HCEC 1CT (cell line): ENCODE data around the gene KRT5.
"Not testable (repeated sequence)": the region's sequence is repeated elsewhere in the genome, so short reads cannot be mapped to it uniquely, and the experiment has no call there.

Source experiments
- DNase-seq: peaks from one replicate; pipeline ENCODE4 v3.0.0-alpha.2; 2017

The KRT5 gene

DNA sequence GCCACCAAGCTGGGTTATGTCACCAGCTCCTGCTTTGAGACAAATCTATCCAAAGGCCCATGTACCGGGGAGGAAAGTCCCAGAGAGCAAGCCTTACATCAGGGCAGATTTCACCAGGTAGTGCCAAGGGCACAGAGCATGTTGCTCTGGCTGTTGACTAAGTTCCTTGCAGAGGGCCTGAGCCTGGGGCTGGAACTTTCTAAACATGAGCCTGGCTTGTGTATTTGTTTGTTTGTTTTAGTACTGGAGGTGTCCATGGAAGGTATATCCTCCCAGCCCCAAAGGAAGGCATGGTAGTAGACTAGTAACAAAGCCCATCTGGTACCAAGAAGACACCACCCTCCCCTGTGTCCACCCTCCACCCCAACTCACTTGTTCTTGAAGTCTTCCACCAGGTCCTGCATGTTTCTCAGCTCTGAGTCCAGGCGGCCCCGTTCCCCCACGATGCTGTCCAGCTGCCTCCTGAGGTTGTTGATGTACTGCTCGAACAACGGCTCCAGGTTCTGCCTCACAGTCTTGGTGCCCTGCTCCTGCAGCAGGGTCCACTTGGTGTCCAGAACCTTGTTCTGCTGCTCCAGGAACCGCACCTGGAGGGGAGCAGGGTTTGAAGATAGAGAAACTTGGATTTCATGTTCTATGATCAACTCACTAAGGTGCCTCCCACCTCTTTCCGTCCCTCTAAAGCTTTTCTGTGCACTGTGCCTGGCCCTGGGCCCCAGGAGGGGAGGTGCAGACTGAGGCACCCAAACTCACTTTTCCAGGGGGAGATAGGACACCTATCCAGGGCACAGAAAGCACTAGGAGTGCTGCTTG is 1.4 kb downstream of the KRT5 start:
- DNase-seq = no peak

DNA sequence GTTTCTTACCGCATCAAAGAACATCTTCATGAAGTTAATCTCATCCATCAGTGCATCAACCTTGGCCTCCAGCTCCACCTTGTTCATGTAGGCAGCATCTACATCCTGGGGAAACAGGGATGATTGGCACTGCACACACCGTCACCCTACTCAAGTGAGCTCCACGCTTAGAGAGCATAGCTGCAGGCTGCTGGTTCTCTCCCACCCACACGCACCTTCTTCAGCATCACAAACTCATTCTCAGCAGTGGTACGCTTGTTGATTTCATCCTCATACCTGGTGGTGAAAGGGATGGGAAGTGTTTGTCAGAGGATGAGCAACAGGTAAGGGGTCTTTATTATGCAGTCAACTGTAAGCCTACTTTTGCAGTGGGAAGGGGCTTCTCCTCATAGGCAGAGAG is 2.3 kb downstream of the KRT5 start:
- no peak for DNase-seq

DNA sequence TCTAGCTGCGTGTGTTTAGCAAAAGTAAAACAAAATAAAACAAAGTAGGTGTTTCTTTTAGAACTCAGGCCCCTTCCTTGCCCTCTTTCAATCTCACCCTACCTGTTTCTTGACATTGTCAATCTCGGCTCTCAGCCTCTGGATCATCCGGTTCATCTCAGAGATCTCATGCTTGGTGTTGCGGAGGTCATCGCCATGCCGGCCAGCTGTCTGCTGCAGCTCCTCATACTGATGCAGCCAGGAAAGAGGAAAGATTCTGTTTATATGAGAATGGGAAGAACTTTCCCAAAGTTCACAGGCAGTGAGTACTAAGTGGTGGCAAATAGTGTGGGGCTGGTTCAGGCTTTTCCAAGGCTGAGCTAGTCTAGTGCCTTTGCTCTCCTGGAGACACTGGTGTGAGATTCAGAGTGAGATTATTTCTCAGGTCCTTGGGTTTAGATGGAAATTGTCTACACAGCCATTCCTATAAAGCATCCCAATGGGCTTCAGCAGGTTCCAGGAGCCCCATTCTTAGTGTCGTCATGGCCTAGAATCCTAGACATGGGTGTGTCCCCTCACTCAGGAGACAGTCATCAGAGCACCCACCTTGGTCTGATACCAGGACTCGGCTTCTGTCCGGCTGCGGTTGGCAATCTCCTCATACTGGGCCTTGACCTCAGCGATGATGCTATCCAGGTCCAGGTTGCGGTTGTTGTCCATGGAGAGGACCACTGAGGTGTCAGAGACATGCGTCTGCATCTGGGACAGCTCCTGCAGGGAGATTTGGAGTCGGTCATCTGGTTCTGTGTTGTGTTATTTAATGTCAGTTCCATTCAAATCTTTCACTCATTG is 3.0 kb downstream of the KRT5 start:
- DNase-seq = no peak

GRCh38 chr12:52515927-52516831 is 4.0 kb downstream of the KRT5 start:
- DNase-seq = no peak

DNA sequence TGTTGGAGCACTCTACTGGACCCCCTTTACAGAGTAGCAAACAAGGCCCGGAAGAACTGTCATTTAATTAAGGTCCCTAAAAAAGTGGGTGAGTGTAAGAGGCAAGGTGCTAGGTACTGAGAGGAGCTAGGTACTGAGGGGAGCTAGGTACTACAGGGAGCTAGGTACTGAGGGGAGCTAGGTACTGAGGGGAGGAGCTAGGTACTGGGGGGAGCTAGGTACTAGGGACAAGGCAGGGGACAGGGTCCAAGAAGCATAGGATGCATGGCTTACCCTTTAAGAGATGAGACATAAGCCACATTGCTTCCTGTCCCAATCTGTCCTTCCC is 4.9 kb downstream of the KRT5 start:
- DNase-seq = no peak

GRCh38 chr12:52514471-52515318 is 5.5 kb downstream of the KRT5 start:
- no peak for DNase-seq

DNA sequence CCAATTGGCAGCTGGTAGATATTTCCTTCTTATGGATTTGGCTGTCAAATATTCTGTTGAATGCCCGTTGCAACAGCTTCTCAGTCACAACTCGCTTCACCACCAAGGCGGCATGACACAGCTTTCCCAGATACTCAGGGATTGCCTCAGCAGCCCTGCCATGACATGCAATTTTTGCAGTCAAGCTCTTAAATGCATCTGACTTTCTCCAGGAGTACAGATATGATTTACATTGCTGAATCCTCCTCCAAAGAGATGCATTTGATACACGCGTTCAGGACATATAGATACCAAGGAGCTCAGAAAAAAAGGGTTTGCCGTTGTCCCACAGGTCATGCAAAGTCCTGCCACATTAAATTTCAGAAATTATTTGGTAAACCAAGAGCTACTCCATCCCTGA is 6.5 kb downstream of the KRT5 start:
- no peak for DNase-seq

DNA sequence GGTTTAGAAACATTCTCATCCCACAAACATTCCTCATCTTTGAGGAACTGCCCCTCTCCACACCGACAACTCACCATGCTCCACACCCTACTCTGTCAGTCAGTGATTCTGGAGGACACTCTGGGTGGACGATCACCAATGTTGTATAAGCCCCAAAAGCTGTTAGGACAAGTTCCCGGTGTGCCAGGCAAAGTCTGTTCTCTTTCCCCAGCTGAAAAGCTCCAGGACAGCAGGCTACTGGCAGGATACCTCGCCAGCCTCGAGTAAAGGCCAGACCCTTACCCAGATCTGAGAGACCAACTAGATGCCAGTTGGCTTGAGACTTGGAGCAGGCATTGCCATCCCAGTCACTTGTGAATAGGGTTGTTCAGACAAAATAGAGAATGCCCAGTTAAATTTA is 12.0 kb downstream of the KRT5 start:
- no peak for DNase-seq

GRCh38 chr12:52506858-52507715 is 13.1 kb downstream of the KRT5 start:
- DNase-seq = peak; percentile 35

- no peak for DNase-seq
These were observed 17.3 kb downstream of the KRT5 start for GRCh38 chr12:52502877-52503276.

DNA sequence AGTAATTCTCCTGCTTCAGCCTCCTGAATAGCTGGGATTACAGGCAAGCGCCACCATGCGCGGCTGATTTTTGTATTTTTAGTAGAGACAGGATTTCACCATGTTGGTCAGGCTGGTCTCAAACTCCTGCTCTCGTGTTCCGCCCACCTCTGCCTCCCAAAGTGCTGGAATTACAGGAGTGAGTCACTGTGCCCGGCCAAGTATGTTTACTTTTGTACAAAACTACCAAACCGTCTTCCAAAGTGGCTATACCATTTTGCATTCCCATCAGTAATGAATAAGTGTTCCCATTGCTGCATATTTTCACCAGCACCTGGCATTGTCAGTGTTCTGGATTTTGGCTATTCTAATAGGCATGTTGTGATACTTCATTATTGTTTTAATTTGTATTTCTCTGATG is 18.7 kb downstream of the KRT5 start:
- DNase-seq = no peak

DNA sequence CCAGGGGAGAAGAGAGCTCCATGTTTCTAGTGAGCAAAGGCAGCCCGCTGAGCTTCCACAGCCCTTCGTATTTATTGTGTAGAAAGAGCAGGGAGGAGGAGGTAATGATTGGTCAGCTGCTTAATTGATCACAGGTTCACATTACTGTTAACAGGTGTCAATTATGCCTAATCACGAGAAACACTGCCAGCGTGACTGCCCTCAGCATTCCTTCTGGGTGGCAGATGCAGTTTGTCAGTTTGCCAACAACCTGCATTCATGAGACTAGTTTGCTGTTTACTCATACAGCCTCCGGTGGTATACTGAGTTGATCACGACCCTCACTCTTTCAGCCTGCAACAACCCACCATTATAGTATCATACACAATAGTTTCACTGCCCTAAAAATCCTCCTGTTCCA is 19.6 kb downstream of the KRT5 start:
- DNase-seq = not testable (repeated sequence)

GRCh38 chr12:52499806-52500560 is 20.2 kb downstream of the KRT5 start:
- DNase-seq = no peak

GRCh38 chr12:52498946-52499345 is 21.2 kb downstream of the KRT5 start:
- DNase-seq = no peak

- DNase-seq = no peak
These were observed 22.2 kb downstream of the KRT5 start for GRCh38 chr12:52497975-52498374.

DNA sequence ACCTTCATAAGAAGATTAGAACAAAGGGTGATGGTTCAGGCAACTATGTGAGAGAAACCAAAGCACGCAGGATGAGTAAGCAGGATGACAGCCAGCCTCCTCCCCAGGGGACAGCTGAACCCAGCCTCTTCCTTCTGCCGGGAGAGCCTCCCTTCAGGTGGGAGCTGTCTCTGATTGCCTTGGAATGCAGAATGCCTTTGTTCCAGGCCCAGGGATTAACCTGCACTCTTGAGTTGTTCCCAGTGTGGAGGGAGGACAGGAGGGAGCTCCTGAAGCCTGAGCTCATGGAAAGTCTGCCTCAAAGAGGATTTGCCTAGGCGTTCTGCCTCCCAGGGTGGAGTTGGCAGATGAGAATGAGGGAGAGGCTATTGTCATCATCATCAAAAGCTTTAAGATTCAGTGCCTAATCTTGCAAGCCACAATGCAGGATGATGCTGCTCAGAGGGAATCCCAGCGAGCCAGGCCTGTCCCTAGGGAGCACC is 23.6 kb downstream of the KRT5 start:
- peak; percentile 22 for DNase-seq

DNA sequence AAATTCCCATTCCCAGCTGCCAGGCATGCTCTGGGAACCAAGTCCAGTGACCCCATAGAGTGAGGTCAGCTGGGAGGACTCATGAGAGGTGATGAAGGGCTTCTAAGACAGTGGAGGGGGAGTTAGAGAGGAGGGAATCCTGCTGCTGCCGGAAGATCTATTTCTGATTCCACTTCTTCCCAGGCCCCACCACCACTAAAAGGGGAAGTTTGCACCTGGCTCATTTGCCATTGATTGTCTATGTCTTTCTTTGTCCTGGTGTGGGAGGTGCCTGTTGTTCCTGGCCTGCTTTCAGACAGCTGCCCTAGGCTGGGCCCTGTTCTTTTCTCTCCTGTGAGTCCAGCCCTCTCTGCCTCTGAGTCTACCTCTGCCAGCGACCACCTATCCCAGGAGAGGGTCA is 24.1 kb downstream of the KRT5 start:
- DNase-seq = no peak

DNA sequence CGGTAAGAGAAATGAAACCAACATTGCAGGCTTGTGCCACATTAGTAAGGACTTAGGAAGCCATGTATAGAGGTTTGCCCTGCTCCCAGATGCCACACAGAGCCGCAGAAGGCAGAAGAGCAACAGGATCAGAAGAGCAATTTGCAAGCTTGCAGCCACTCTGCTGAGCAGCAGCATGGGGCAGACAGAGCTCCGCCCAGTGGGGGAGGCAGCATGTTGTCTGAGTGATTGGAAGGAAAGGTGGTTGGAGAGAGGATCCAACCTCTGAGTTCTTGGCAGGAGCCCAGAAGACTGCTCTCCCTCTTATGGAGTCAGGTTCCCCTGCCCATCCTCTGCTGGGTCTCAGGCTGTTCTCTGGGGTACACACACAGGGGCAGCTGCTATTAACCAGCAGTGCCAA is 24.8 kb downstream of the KRT5 start:
- DNase-seq = no peak

GRCh38 chr12:52494518-52494917 is 25.7 kb downstream of the KRT5 start:
- DNase-seq = no peak

DNA sequence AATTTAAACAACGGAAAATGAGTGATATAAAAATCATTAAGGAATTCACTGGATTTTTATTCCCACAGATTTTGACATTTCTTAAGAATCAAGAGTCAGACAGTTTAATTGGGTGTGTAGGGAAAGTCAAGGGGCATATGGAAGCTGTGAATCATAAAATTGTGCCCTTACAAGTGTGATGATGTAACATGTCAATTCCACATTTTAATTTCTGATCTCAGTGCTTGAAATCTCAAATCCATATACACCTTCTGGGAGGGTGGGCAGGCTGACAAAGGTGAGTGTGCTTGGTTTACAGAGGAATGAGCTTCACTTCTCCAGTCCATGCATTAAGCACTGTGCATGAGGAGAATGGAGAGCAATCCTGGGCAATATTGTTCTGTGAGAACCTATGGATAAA is 26.1 kb downstream of the KRT5 start:
- DNase-seq = no peak
